ENCODE data around the gene DDAH1. TPM values are rescaled to one million over a fixed set of nuclear protein-coding genes. Genes with fewer than 3 reads are reported as not detected.

DDAH1 gene
- total RNA-seq, 2 donors from 2014 or later, result 11.2 to 31.4 TPM

GRCh38 chr1:85339656-85340399 is 125.1 kb downstream of the DDAH1 start:
- no peaks in the 10 kb centered on the region for H3K27me3 ChIP-seq
- peaks cover 41% of the 10 kb centered on the region for H3K4me1 ChIP-seq
- ATAC-seq, result no peak
- 77 to 78% methylated on average over 7 of the region's 7 CpGs for WGBS, 2 donors
- H3K9me3 ChIP-seq, result no peaks in the 10 kb centered on the region
- intact Hi-C loops (cut with DNase I), result no loop called here
- TF ChIP-seq CTCF (IDR thresholded peaks at IDR 0.05) (no peak), POLR2A (IDR thresholded peaks at IDR 0.05) (no peak)
- no peak for DNase-seq
- no peak overlapping the region for H3K27ac ChIP-seq
- no peak overlapping the region for H3K4me3 ChIP-seq
- H3K36me3 ChIP-seq (replicated peaks in 1 of 2; ENCODE audit: insufficient read depth in 1 of 2, low read depth in 2 of 2), result no peaks in the 10 kb centered on the region

- H3K4me3 ChIP-seq, result no peak overlapping the region
- H3K4me1 ChIP-seq, result peaks cover 35% of the 10 kb centered on the region
- H3K36me3 ChIP-seq (replicated peaks in 1 of 2; ENCODE audit: insufficient read depth in 1 of 2, low read depth in 2 of 2), result no peaks in the 10 kb centered on the region
- DNase-seq (no peak), ATAC-seq (peak; percentile 22)
- H3K9me3 ChIP-seq, result no peaks in the 10 kb centered on the region
- 58 to 73% methylated on average over 5 of the region's 5 CpGs for WGBS, 2 donors
- no peaks in the 10 kb centered on the region for H3K27me3 ChIP-seq
- no peak for TF ChIP-seq POLR2A (IDR thresholded peaks at IDR 0.05)
- no peak for TF ChIP-seq CTCF (IDR thresholded peaks at IDR 0.05)
- no peak overlapping the region for H3K27ac ChIP-seq
- intact Hi-C loops (cut with DNase I), result no loop called here
These were observed 125.9 kb downstream of the DDAH1 start for GRCh38 chr1:85339089-85339488.

- Histone ChIP-seq H3K27me3 (no peaks in the 10 kb centered on the region), H3K4me1 (peaks cover 12% of the 10 kb centered on the region), H3K9me3 (no peaks in the 10 kb centered on the region), H3K4me3 (no peak overlapping the region), H3K36me3 (replicated peaks in 1 of 2; ENCODE audit: insufficient read depth in 1 of 2, low read depth in 2 of 2) (no peaks in the 10 kb centered on the region), H3K27ac (no peak overlapping the region)
- DNase-seq (no peak), ATAC-seq (no peak)
- TF ChIP-seq POLR2A (IDR thresholded peaks at IDR 0.05), result no peak
- TF ChIP-seq CTCF (IDR thresholded peaks at IDR 0.05), result no peak
- 68 to 88% methylated on average over 2 of the region's 2 CpGs for WGBS, 2 donors
- intact Hi-C loops (cut with DNase I), result no loop called here
These were observed 130.0 kb downstream of the DDAH1 start for GRCh38 chr1:85334962-85335361.

GRCh38 chr1:85333186-85333585 is 131.8 kb downstream of the DDAH1 start:
- intact Hi-C loops (cut with DNase I), result no loop called here
- no peak for TF ChIP-seq CTCF (IDR thresholded peaks at IDR 0.05)
- no peak for TF ChIP-seq POLR2A (IDR thresholded peaks at IDR 0.05)
- ATAC-seq, result no peak
- Histone ChIP-seq H3K36me3 (replicated peaks in 1 of 2; ENCODE audit: insufficient read depth in 1 of 2, low read depth in 2 of 2) (no peaks in the 10 kb centered on the region), H3K9me3 (no peaks in the 10 kb centered on the region), H3K4me1 (peaks cover under 1% of the 10 kb centered on the region), H3K27ac (no peak overlapping the region), H3K4me3 (no peak overlapping the region), H3K27me3 (no peaks in the 10 kb centered on the region)
- no peak for DNase-seq
- WGBS, 2 donors, result 100% methylated on average over 1 of the region's 1 CpG

GRCh38 chr1:85332575-85332974 is 132.4 kb downstream of the DDAH1 start:
- no peaks in the 10 kb centered on the region for H3K9me3 ChIP-seq
- WGBS, 2 donors, result 100% methylated on average over 1 of the region's 1 CpG; no CpG with 5 or more reads in 1 of the 2 donors
- DNase-seq (no peak), ATAC-seq (no peak)
- intact Hi-C loops (cut with DNase I), result no loop called here
- no peaks in the 10 kb centered on the region for H3K36me3 ChIP-seq (replicated peaks in 1 of 2; ENCODE audit: insufficient read depth in 1 of 2, low read depth in 2 of 2)
- TF ChIP-seq CTCF (IDR thresholded peaks at IDR 0.05) (no peak), POLR2A (IDR thresholded peaks at IDR 0.05) (no peak)
- no peaks in the 10 kb centered on the region for H3K27me3 ChIP-seq
- H3K4me1 ChIP-seq, result no peaks in the 10 kb centered on the region
- H3K4me3 ChIP-seq, result no peak overlapping the region
- no peak overlapping the region for H3K27ac ChIP-seq

All from body of pancreas (tissue), 4 donors.